Measurements from ENCODE around the gene RAB35. TPM values are rescaled to one million over a fixed set of nuclear protein-coding genes. Genes with fewer than 3 reads are reported as not detected.

Gene RAB35
- total and polyA plus RNA-seq, 2 donors (not counting 1 experiment from before 2014, with no cell fraction given) = 20.4 to 52.9 TPM

DNA sequence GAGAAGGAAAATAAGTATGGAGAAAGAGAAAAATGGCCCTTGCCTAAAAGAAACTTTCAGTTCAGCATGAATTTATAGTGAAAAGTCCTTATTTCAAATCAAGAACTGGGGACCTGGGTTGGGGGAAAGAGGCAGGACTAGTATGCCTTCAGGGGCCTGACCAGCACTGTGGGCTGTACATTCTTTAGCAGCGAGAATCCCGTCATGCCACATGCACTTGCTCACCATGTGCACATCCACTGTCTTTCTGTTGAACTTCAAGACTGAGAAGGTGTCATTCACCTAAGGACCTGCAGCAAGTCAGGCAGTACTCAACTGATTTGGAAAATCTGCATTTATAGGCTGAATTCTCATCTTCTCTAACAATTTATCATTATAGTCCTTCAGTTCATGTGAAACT is 50.2 kb downstream of the RAB35 start:
- 100% methylated on average over 2 of the region's 2 CpGs for WGBS (ENCODE audit: insufficient coverage)
- H3K4me3 ChIP-seq (ENCODE audit: control extremely low read depth in 1 of 5, extremely low read depth in 1 of 5, insufficient read depth in 1 of 5, low read depth in 2 of 5, low read length in 4 of 5) = no peak overlapping the region
- H3K4me1 ChIP-seq (ENCODE audit: control insufficient read depth in 2 of 2, insufficient read depth in 2 of 2, low read length in 2 of 2) = no peaks in the 10 kb centered on the region
- H3K36me3 ChIP-seq (replicated peaks in 1 of 2; ENCODE audit: control extremely low read depth in 1 of 2, control insufficient read depth in 1 of 2, extremely low read depth in 1 of 2, insufficient read depth in 2 of 2, low read length in 1 of 2) = peaks cover 0 to 5% of the 10 kb centered on the region in 2 experiments
- POLR2A ChIA-PET = no interaction called here
- no peak for ATAC-seq (ENCODE audit: low read depth)
- DNase-seq = no peak
- H3K4me2 ChIP-seq (replicated peaks; ENCODE audit: low read depth, low read length, poor library complexity, severe bottlenecking) = no peak overlapping the region
- intact Hi-C loops (cut with micrococcal nuclease) = no loop called here
- no peaks in the 10 kb centered on the region for H3K79me2 ChIP-seq (ENCODE audit: control insufficient read depth, insufficient read depth, low read length)
- TF ChIP-seq EZH2 (IDR thresholded peaks at IDR 0.05; ENCODE audit: borderline replicate concordance, insufficient read depth, low read depth, low read length, poor library complexity, severe bottlenecking) = no peak
- TF ChIP-seq, protein P1, sequence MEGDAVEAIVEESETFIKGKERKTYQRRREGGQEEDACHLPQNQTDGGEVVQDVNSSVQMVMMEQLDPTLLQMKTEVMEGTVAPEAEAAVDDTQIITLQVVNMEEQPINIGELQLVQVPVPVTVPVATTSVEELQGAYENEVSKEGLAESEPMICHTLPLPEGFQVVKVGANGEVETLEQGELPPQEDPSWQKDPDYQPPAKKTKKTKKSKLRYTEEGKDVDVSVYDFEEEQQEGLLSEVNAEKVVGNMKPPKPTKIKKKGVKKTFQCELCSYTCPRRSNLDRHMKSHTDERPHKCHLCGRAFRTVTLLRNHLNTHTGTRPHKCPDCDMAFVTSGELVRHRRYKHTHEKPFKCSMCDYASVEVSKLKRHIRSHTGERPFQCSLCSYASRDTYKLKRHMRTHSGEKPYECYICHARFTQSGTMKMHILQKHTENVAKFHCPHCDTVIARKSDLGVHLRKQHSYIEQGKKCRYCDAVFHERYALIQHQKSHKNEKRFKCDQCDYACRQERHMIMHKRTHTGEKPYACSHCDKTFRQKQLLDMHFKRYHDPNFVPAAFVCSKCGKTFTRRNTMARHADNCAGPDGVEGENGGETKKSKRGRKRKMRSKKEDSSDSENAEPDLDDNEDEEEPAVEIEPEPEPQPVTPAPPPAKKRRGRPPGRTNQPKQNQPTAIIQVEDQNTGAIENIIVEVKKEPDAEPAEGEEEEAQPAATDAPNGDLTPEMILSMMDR (IDR thresholded peaks at IDR 0.05) = no peak
- Mint-ChIP-seq H3K4me3 (no peak overlapping the region), H3K27me3 (no peaks in the 10 kb centered on the region), H3K9me3 (ENCODE audit: insufficient read depth) (no peaks in the 10 kb centered on the region), H3K27ac (no peak overlapping the region), H3K4me1 (no peaks in the 10 kb centered on the region)
- no peak overlapping the region for H3K27ac ChIP-seq (ENCODE audit: low read length in 2 of 2)
- H3K9me3 ChIP-seq (ENCODE audit: control extremely low read depth in 1 of 3, control insufficient read depth in 2 of 3, insufficient read depth in 1 of 3, low read length in 2 of 3) = no peaks in the 10 kb centered on the region
- H4K20me1 ChIP-seq (ENCODE audit: control insufficient read depth, insufficient read depth, low read length, poor library complexity, severe bottlenecking) = no peaks in the 10 kb centered on the region
- H2AFZ ChIP-seq (ENCODE audit: insufficient read depth, low read depth, low read length, poor library complexity, severe bottlenecking) = no peak overlapping the region
- H3K9ac ChIP-seq (ENCODE audit: low read length) = no peak overlapping the region
- no peaks in the 10 kb centered on the region for H3K27me3 ChIP-seq (replicated peaks in 1 of 4; ENCODE audit: control extremely low read depth in 1 of 4, control insufficient read depth in 3 of 4, insufficient read depth in 4 of 4, low read length in 3 of 4)
- CTCF ChIA-PET = no interaction called here

DNA sequence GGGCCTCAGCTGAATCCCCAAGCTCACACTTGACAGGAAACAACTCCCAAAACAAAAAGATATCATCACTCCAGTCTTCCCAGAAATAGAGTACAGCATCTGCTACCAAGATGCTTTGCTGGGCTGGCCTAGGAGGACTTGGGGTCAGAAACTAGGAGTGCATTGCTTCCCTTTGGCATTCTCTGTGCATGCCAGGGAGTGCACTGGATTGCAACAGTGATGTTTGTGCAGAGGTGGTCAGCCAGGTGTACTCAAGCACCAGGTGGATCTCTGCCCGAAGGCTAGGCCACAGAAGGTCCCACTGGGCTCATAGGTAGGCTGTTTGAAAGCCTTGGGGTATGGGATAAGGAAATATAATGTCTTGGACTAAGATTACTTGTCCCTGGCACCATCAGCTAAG is 51.1 kb downstream of the RAB35 start:
- 100% methylated on average over 1 of the region's 1 CpG for WGBS (ENCODE audit: insufficient coverage)
- ChIA-PET CTCF (no interaction called here), POLR2A (no interaction called here)
- no peak overlapping the region for H3K9ac ChIP-seq (ENCODE audit: low read length)
- no peaks in the 10 kb centered on the region for H3K4me1 ChIP-seq (ENCODE audit: control insufficient read depth in 2 of 2, insufficient read depth in 2 of 2, low read length in 2 of 2)
- intact Hi-C loops (cut with micrococcal nuclease) = no loop called here
- no peak overlapping the region for H3K27ac Mint-ChIP-seq
- H3K9me3 ChIP-seq (ENCODE audit: control extremely low read depth in 1 of 3, control insufficient read depth in 2 of 3, insufficient read depth in 1 of 3, low read length in 2 of 3) = no peaks in the 10 kb centered on the region
- no peak overlapping the region for H2AFZ ChIP-seq (ENCODE audit: insufficient read depth, low read depth, low read length, poor library complexity, severe bottlenecking)
- no peaks in the 10 kb centered on the region for H3K27me3 ChIP-seq (replicated peaks in 1 of 4; ENCODE audit: control extremely low read depth in 1 of 4, control insufficient read depth in 3 of 4, insufficient read depth in 4 of 4, low read length in 3 of 4)
- no peaks in the 10 kb centered on the region for H3K79me2 ChIP-seq (ENCODE audit: control insufficient read depth, insufficient read depth, low read length)
- no peaks in the 10 kb centered on the region for H3K9me3 Mint-ChIP-seq (ENCODE audit: insufficient read depth)
- H3K36me3 ChIP-seq (replicated peaks in 1 of 2; ENCODE audit: control extremely low read depth in 1 of 2, control insufficient read depth in 1 of 2, extremely low read depth in 1 of 2, insufficient read depth in 2 of 2, low read length in 1 of 2) = peaks cover 0 to 5% of the 10 kb centered on the region in 2 experiments
- H3K4me3 ChIP-seq (ENCODE audit: control extremely low read depth in 1 of 5, extremely low read depth in 1 of 5, insufficient read depth in 1 of 5, low read depth in 2 of 5, low read length in 4 of 5) = no peak overlapping the region
- no peaks in the 10 kb centered on the region for H3K4me1 Mint-ChIP-seq
- no peaks in the 10 kb centered on the region for H4K20me1 ChIP-seq (ENCODE audit: control insufficient read depth, insufficient read depth, low read length, poor library complexity, severe bottlenecking)
- no peak overlapping the region for H3K27ac ChIP-seq (ENCODE audit: low read length in 2 of 2)
- H3K4me2 ChIP-seq (replicated peaks; ENCODE audit: low read depth, low read length, poor library complexity, severe bottlenecking) = no peak overlapping the region
- no peak overlapping the region for H3K4me3 Mint-ChIP-seq
- no peak for TF ChIP-seq EZH2 (IDR thresholded peaks at IDR 0.05; ENCODE audit: borderline replicate concordance, insufficient read depth, low read depth, low read length, poor library complexity, severe bottlenecking)
- TF ChIP-seq, protein P1 (IDR thresholded peaks at IDR 0.05) = no peak
- no peak for ATAC-seq (ENCODE audit: low read depth)
- DNase-seq = no peak
- H3K27me3 Mint-ChIP-seq = no peaks in the 10 kb centered on the region
